HCT116 (cell line): ENCODE results near the gene AXDND1. TPM values are rescaled to one million over a fixed set of nuclear protein-coding genes. Genes with fewer than 3 reads are reported as not detected.

Experiments used
- ATAC-seq: fragments of 200-7000 bp; cut with Tn5 transposase; 2 replicates; pipeline ENCODE4 v1.9.1; 2020; ENCODE audit warnings: mild to moderate bottlenecking, moderate library complexity
- BruUV-seq: library from RNA; stranded (reverse); fragments of 400-500 nt; replicated peaks from 2 replicates; lab custom pipeline; 2021; lab: Mats Ljungman, UMichigan
- CTCF ChIA-PET: fragments of 300-600 bp; sonication (Branson Sonifier 250); formaldehyde crosslinking; loops from one replicate; lab custom pipeline; 2021; ENCODE audit warnings: antibody characterized with exemption; lab: Charles Lee
- POLR2A ChIA-PET: fragments of 300-600, 350-600 bp; sonication (Branson Sonifier 250); formaldehyde crosslinking; loops from one replicate; lab custom pipeline; 2021; ENCODE audit warnings: antibody characterized with exemption; lab: Charles Lee
- RAD21 ChIA-PET, 2 experiments: fragments of 300-600 bp; sonication (Branson Sonifier 250); formaldehyde crosslinking; loops; one replicate each; lab custom pipeline; 2023; ENCODE audit warnings: low total read pairs in 2 of 2; ENCODE audit not compliant: uncharacterized antibody in 2 of 2, unreplicated experiment in 2 of 2, low non-redundant PET in 1 of 2; lab: Charles Lee
- DNase-seq: peaks from one replicate; pipeline ENCODE4 v3.0.0-alpha.2; 2010; ENCODE audit warnings: low read depth, low spot score
- H2AFZ ChIP-seq: fragments of 200-600 bp; shearing (Covaris generic), sonication (generic); 2 replicates; pipeline ENCODE4 v1.6.1; 2017; ENCODE audit warnings: low read depth, mixed run types, mixed read lengths, antibody characterized with exemption, low read length; ENCODE audit not compliant: poor library complexity, severe bottlenecking
- H3K27ac ChIP-seq: 2 replicates; pipeline ENCODE4 v1.5.1; 2012; ENCODE audit warnings: low read depth, low read length
- H3K27me3 ChIP-seq: fragments of 200-600 bp; sonication (generic); 2 replicates; pipeline ENCODE4 v1.6.1; 2016; ENCODE audit warnings: mixed run types, low read length, mixed read lengths; ENCODE audit not compliant: insufficient read depth
- H3K36me3 ChIP-seq, 2 experiments: fragments of 200-500 bp in 1 of 2; fragments of 200-600 bp in 1 of 2; sonication (Bioruptor generic) in 1 of 2; sonication (generic) in 1 of 2; 2 replicates each; pipeline versions ENCODE4 v1.5.1 to v1.6.1; 2014 to 2016; ENCODE audit warnings: low read length in 2 of 2, inconsistent platforms in 1 of 2, mixed read lengths in 1 of 2, mixed run types in 1 of 2; ENCODE audit not compliant: insufficient read depth in 2 of 2, control insufficient read depth in 1 of 2
- H3K4me1 ChIP-seq, 2 experiments: fragments of 200-600 bp in 1 of 2; sonication (generic) in 1 of 2; 2 replicates each; pipeline versions ENCODE4 v1.5.1 to v1.6.1; 2012 to 2017; ENCODE audit warnings: low read length in 2 of 2, inconsistent platforms in 1 of 2, mild to moderate bottlenecking in 1 of 2, mixed read lengths in 1 of 2, mixed run types in 1 of 2, moderate library complexity in 1 of 2; ENCODE audit not compliant: insufficient read depth in 2 of 2, control insufficient read depth in 1 of 2
- H3K4me2 ChIP-seq: fragments of 200-600 bp; sonication (generic); 2 replicates; pipeline ENCODE4 v1.6.1; 2017; ENCODE audit warnings: mixed run types, low read length, mixed read lengths
- H3K4me3 ChIP-seq, 2 experiments: fragments of 200-600 bp in 1 of 2; sonication (generic) in 1 of 2; replicated peaks in 1 of 2; 2 replicates each; pipeline ENCODE4 v1.5.1; 2011 to 2016; ENCODE audit warnings: low read length in 2 of 2, control low read depth in 1 of 2, low read depth in 1 of 2, mild to moderate bottlenecking in 1 of 2, mixed read lengths in 1 of 2, mixed run types in 1 of 2
- H3K79me2 ChIP-seq: fragments of 200-600 bp; sonication (generic); 2 replicates; pipeline ENCODE4 v1.6.1; 2017; ENCODE audit warnings: mild to moderate bottlenecking, mixed run types, low read length, moderate library complexity, mixed read lengths; ENCODE audit not compliant: insufficient read depth
- H3K9ac ChIP-seq: fragments of 200-600 bp; sonication (generic); 2 replicates; pipeline ENCODE4 v1.6.1; 2016; ENCODE audit warnings: low read length, mixed read lengths
- H3K9me2 ChIP-seq: fragments of 200-600 bp; sonication (generic), shearing (Covaris generic); 2 replicates; pipeline ENCODE4 v1.6.1; 2017; ENCODE audit warnings: mixed run types, mild to moderate bottlenecking, moderate library complexity; ENCODE audit not compliant: insufficient read depth
- H3K9me3 ChIP-seq, 2 experiments: fragments of 200-500 bp in 1 of 2; fragments of 200-600 bp in 1 of 2; sonication (Bioruptor generic) in 1 of 2; sonication (generic) in 1 of 2; 2 replicates each; pipeline ENCODE4 v1.6.1; 2014 to 2017; ENCODE audit warnings: low read length in 2 of 2, mixed read lengths in 2 of 2, inconsistent platforms in 1 of 2, low read depth in 1 of 2, mild to moderate bottlenecking in 1 of 2, mixed run types in 1 of 2, moderate library complexity in 1 of 2; ENCODE audit not compliant: control insufficient read depth in 1 of 2, insufficient read depth in 1 of 2
- H4K20me1 ChIP-seq: fragments of 200-600 bp; sonication (generic), shearing (Covaris generic); 2 replicates; pipeline ENCODE4 v1.6.1; 2017; ENCODE audit warnings: mixed run types, mild to moderate bottlenecking, moderate library complexity; ENCODE audit not compliant: insufficient read depth
- CBX3 ChIP-seq: IDR thresholded peaks from 2 replicates; pipeline ENCODE4 v1.6.1; 2012; ENCODE audit warnings: low read depth
- EGR1 ChIP-seq: IDR thresholded peaks from 2 replicates; pipeline ENCODE4 v1.6.1; 2012; ENCODE audit warnings: low read depth
- ELF1 ChIP-seq: IDR thresholded peaks from 2 replicates; pipeline ENCODE4 v1.6.1; 2012; ENCODE audit warnings: low read depth, borderline replicate concordance
- EZH2phosphoT487 ChIP-seq: fragments of 200-600 bp; IDR thresholded peaks from 2 replicates; pipeline ENCODE4 v1.6.1; 2018; ENCODE audit warnings: antibody characterized with exemption, borderline replicate concordance
- JUND ChIP-seq: IDR thresholded peaks from 2 replicates; pipeline ENCODE4 v1.6.1; 2012
- MAX ChIP-seq: IDR thresholded peaks from 2 replicates; pipeline ENCODE4 v1.6.1; 2012
- POLR2A ChIP-seq: IDR thresholded peaks from 2 replicates; pipeline ENCODE4 v1.7.0; 2011; ENCODE audit warnings: borderline replicate concordance; ENCODE audit not compliant: insufficient read depth, insufficient read length; ENCODE audit errors: extremely low read depth
- SRF ChIP-seq: IDR thresholded peaks from 2 replicates; pipeline ENCODE4 v1.6.1; 2012; ENCODE audit warnings: low read depth
- ZBTB33 ChIP-seq: IDR thresholded peaks from 2 replicates; pipeline ENCODE4 v1.6.1; 2011; ENCODE audit warnings: mild to moderate bottlenecking, low read length, moderate library complexity; ENCODE audit not compliant: insufficient replicate concordance; ENCODE audit errors: extremely low read depth
- intact Hi-C: fragments of 100-400 bp; cut with micrococcal nuclease; formaldehyde crosslinking; loops from 2 replicates; pipeline ENCODE4 v1.10.0; 2022
- total RNA-seq: library from RNA; stranded (reverse); gene quantifications from one replicate; pipeline ENCODE4 v1.2.1, GENCODE V29; 2021; ENCODE audit not compliant: unreplicated experiment

AXDND1 gene
- total RNA-seq, 1 experiment from 2014 or later: 2.3 TPM

- POLR2A ChIA-PET: no interaction called here
- H3K79me2 ChIP-seq: no peaks in the 10 kb centered on the region
These were observed 10.5 kb downstream of the AXDND1 start for GRCh38 chr1:179376223-179376622.

GRCh38 chr1:179380299-179380698, 14.5 kb downstream of the AXDND1 start:
- no peak overlapping the region for H3K9ac ChIP-seq
- no peak overlapping the region for H3K4me3 ChIP-seq
- no peak for TF ChIP-seq ZBTB33
- no peak for TF ChIP-seq EZH2phosphoT487
- no peak for TF ChIP-seq EGR1
- TF ChIP-seq ELF1: no peak
- no peak for TF ChIP-seq POLR2A
- ChIA-PET RAD21 (no interaction called here), POLR2A (no interaction called here), CTCF (no interaction called here)
- H3K9me3 ChIP-seq: no peaks in the 10 kb centered on the region
- ATAC-seq (no peak), DNase-seq (no peak)
- no peaks in the 10 kb centered on the region for H4K20me1 ChIP-seq
- no peak overlapping the region for H3K4me2 ChIP-seq
- H3K79me2 ChIP-seq: no peaks in the 10 kb centered on the region
- no peaks in the 10 kb centered on the region for H3K27me3 ChIP-seq
- H3K4me1 ChIP-seq: no peaks in the 10 kb centered on the region
- no peaks in the 10 kb centered on the region for H3K36me3 ChIP-seq
- H3K27ac ChIP-seq: no peak overlapping the region
- intact Hi-C loops: no loop called here
- H3K9me2 ChIP-seq: no peaks in the 10 kb centered on the region
- no TSS peak for BruUV-seq
- H2AFZ ChIP-seq: no peak overlapping the region

More at GRCh38 chr1:179376223-179376622, 10.5 kb downstream of the AXDND1 start:
- BruUV-seq: no TSS peak
- TF ChIP-seq SRF: no peak
- TF ChIP-seq CBX3: no peak
- TF ChIP-seq MAX: no peak
- TF ChIP-seq JUND: no peak
- Histone ChIP-seq H3K9ac (no peak overlapping the region), H3K9me2 (no peaks in the 10 kb centered on the region), H4K20me1 (no peaks in the 10 kb centered on the region), H3K4me1 (no peaks in the 10 kb centered on the region), H3K27ac (no peak overlapping the region), H3K36me3 (no peaks in the 10 kb centered on the region), H3K9me3 (no peaks in the 10 kb centered on the region), H3K4me2 (no peak overlapping the region), H3K4me3 (no peak overlapping the region), H2AFZ (no peak overlapping the region), H3K27me3 (no peaks in the 10 kb centered on the region)
- ATAC-seq (no peak), DNase-seq (no peak)
- CTCF ChIA-PET: no interaction called here
- RAD21 ChIA-PET: no interaction called here
- intact Hi-C loops: no loop called here
